Measurements from ENCODE around the gene DENND6B.

DENND6B gene

DNA sequence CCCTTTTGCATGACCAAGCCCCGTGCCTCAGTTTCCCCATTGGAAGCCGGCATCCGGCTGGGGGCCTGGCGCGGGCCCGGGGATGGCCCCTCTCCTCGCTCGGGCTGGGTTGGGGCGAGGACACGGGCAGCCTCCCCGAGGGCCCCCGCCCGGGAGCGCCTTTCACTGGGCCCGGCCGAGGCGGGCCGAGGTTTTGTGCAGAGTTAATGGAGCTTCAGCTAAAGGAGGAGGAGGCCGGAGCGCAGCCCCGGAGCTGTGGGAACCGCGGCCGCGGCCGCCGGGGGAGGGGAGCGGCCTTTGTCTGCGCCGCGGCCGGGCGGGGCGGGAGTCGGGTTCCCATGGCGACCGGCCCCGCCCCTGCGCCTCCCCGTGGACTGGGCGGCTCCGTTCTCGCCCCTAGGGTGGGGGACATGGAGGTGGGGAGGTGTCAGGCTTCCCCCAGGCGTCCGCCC lies 55.3 kb downstream of the DENND6B start:
- DNase-seq (ENCODE audit: low read depth), result peak; percentile 65

DNA sequence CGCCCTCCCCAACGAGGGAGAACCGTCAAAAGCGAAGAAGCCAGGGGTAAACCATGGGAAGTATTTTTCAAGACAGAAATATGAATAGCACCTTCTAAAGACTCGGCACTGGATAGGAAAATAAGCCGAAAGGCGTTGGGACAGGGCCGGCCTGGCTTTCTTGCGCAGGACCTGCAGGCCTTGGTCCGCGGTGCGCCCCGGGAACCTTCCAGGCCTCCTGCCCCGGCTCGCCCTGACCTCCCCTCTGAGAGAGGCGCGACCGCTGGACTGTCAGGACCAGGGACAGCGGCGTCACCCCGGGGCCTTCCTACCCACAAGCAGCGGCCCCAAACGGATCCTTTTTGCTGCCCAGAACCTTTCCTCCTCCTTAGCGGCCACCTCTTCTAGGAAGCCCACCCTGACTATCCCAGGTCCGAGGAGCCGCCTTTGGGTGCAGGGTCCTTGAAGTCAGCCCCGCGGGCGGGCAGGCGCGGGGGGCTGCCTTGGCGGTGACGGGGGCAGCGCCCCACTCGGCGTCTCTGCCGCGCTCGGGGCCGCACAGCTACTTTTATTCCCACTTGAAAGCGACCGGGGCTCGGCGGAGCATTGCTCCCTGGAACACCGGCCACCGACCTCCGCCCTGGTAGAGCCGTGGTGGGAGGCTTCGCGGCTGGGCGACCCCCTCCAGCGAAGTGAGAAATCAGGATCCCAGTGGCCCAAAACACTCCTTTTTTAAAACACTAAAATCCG lies 56.0 kb downstream of the DENND6B start:
- DNase-seq (ENCODE audit: low read depth), result peak; percentile 80

DNA sequence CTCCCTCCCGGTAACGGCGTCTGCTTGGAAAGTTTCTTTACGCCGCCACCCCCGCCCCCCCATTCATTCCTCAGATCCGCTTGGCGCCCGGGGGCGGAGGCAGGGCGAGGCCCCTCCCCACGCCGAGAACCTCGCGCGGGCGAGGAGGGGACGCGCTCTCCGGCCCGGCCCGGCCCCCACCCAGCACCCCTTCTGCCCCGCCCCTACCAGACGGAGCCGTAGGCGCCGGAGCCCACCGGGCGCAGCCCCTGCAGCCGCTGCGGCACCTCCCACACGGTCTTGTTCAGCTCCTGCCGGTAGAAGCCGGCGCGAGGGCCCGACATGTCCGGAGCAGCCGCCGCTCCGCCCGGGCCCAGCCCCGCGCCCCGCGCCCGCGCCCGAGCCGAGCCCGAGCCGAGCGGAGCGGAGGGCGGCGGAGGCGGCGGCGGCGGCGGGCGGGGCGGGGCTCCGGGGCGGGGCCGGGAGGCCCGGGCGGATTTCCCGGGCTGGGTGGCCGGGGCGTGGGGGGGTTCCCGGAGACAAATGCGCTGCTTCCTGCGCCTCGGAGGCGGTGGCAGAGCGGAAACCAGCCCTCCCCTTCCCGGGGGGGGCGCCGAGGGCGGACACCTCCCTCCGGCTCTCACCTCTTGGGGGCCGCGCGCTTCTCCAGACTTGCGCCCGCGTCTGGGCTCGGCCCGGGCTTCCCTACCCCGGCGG lies 56.7 kb downstream of the DENND6B start, which contains the start of gene MAPK11:
Gene MAPK11, minus strand, starts transcription at position 411 of the 696 bp plus-strand sequence. Its CDS starts 88 bp downstream, at position 323.
- DNase-seq (ENCODE audit: low read depth), result peak; percentile 57

DNA sequence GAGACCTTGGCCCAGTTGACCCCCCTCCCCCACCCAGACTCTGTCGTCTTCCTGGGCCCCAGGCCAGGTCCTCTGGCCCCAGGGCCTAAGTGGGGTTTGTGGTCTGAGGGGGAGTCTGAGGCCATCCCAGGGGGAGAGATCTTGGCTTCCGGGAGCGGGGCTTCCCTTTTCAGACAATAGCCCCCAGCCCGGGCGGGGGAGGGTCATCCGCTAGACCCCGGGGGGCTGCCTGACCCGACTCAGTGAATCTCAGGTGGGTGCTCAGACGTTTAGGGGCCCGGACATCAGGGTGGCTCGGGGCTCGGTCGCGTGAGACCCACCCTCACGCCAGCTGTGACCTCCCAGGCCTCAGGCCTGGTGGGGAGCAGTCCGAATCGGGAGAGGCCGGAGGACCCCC lies 57.2 kb downstream of the DENND6B start:
- no peak for DNase-seq (ENCODE audit: low read depth)

DNA sequence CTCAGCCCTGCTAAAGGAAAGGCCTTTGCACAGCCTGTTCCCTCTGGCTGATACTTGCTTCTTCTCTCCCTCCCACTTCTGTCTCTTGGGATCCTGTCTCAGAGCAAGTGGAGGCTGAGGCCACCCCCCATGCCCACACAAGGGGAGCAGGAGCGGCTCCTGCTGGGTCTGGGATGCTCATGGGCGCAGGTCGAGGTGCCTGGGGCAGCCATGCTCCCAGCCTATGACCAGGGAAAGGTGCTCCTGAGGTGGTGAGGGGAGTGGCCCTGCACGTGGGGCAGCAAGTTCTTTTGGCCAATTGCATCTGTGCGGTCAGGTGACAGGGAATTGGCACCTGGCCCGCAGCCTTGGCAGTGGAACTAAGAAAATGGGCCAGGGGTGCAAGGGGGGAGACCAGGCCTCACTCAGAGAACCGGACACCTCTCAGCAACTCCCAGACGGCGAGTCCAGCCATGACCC lies 58.1 kb downstream of the DENND6B start:
- DNase-seq (ENCODE audit: low read depth), result no peak

DNA sequence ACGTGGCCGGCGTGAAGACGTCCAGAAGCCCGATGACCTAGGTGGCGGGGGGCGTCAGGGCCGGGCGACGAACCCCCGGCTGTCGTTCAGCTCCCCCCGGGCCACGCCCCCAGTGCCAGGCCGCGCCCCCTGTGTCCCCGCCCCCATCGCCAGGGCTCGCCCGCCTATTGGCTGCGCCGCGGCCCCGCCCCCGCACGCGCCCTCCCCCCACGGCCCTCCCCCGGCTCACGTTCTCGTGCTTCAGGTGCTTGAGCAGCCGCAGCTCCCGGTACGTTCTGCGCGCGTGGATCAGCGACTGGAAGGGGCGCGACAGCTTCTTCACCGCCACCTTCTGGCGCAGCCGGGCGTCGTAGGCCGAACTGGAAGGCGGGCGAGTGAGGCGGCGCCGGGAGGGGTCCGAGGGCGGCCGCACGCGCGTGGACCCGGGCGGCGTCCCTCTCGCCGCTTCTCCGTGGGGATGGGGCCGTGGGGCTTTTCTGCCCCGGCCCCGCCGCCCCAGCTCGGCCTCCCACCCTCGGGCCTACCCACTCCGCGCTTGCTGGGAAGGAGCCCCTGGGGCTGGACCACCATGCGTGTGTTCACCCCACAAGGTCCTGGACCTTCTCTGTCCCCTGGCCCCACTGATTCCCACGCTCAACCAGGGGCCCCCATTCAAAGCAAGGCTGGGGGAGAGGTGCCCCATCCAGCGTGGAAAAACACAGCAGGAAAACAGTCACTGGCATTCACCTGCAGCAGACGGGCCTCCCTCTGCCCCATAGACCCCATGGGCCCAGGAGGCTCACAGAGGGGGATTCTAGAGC lies 59.0 kb downstream of the DENND6B start:
- DNase-seq (ENCODE audit: low read depth), result peak; percentile 47

DNA sequence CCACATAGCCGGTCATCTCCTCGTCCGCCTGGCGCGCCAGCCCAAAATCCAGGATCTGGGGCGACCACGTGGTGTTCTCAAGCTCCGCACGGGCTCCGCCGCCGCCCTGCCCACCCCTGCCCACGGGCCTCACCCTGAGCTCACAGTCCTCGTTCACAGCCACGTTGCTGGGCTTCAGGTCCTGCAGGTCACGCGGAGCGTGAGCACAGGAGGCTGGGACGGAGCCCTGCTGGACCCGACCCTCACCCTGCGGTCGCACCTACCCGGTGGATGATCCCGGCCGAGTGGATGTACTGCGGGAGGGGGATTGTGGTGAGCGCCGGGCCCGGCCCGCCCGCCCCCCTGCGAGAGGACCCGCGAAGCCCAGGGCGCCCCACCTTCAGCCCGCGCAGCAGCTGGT lies 59.8 kb downstream of the DENND6B start:
- DNase-seq (ENCODE audit: low read depth), result no peak

DNA sequence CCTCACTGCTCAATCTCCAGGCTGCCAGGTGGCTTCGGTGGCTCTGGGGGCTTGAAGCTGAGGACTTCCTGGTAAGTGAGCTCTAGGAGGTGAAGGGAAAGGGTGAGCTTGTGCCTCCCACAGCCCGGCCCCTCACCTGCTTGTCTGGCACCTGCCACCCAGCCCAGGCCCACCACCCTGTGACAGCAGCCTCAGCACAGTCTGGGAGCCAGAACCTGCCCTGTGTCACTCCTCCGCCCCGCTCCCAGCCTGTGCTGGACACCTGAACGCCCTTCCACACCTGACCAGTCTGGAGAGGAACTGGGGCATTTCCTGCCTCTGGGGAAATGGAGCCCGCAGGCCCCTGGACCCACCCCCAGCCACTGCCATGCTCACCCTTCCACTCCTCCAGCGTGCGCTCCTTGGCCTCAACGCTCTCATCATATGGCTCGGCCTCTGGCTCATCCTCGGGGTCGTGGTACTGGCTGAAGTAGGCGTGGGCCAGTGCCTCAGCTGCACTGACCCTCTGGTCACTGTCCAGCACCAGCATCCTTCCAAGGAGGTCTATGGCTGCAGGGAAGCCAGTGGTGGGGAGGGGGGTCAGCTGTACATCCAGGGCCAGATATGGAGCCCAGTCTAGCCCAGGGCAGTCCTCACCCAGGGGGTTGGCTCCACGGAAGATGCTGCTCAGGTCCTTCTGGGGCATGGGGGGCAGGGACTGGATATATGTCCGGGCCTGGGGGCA lies 61.7 kb downstream of the DENND6B start:
- DNase-seq (ENCODE audit: low read depth), result no peak

DNA sequence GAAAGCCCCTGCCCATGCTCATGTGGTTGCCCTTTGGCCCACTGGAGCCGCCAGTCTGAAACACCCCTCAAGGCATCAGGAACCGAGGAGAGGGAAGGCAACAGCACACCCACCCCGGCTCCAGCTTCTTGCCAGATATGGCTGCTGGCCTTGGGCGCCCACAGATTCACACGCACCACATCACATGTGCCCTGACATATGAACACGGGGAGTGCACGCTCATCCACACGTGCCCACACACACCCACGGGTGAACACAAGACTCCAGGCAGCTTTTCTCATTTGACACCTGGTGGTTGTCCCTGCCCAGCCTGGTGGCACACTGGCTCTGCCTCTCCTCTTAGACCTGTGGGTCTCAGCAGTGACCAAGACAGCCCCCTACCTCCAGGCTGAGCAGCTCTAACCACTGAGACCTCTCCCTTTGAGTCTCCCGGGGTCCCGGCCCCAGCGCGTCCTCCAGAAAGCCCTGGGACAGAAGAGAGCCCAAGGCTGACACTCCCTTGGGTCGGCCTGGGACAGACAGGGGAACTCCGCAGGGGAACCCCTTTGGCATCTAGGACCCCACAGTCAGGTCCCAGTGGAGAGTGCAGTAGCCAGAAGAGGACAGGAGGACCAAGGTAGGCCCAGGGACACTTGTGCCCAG lies 62.6 kb downstream of the DENND6B start:
- no peak for DNase-seq (ENCODE audit: low read depth)

DNA sequence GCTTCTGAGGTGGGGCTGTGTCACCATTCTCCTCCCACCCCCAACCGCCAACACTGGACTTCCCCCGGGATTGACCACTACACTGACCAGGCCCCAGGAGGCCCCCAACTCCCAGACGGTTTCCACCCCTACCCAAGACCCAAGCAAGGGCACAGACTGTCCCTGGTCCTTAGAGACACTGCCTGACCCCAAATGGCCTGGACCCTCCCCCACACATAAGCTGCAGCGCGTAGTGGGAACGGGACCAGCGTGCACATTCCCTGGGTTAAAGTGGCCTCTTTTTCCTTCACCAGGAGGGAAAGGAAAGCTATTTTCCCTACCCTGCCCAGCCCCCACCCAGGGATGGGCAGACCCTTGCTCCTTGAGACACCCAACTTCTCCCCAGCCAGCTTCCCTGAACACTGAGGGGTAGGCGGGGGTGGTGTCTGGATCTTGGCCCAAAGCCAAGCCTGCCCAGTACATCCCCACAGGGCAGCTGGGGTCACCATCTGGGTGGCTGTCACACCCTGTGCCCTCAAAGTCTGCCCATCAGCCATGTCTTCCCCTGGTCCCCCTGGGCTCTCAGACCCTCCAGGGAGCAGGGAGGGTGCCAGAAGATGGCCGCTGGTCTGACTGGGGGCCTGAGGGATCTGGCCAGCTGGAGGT lies 63.7 kb downstream of the DENND6B start:
- no peak for DNase-seq (ENCODE audit: low read depth)

DNA sequence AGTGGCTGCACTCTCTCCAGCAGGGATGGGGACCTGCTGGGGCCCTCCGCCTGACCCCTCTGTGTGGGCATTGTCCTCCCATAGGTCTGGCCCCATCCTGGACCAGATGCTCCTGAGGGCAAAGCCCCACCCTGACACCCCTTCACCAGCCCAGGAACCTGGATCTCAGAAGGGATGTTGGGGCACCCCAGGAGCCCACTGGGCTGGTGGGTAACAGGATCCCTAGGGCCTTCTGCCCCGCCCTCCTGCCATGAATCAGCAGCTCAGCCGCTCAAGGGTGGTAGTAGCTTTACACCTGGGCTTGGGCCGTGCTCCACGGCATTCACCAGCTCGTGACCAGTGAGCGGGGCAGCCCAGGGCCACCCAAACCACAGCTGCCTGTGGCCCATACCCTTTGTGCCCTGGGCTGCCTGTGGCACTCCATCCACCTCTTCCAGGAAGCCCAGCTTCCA lies 64.3 kb downstream of the DENND6B start:
- peak; percentile 53 for DNase-seq (ENCODE audit: low read depth)

DNA sequence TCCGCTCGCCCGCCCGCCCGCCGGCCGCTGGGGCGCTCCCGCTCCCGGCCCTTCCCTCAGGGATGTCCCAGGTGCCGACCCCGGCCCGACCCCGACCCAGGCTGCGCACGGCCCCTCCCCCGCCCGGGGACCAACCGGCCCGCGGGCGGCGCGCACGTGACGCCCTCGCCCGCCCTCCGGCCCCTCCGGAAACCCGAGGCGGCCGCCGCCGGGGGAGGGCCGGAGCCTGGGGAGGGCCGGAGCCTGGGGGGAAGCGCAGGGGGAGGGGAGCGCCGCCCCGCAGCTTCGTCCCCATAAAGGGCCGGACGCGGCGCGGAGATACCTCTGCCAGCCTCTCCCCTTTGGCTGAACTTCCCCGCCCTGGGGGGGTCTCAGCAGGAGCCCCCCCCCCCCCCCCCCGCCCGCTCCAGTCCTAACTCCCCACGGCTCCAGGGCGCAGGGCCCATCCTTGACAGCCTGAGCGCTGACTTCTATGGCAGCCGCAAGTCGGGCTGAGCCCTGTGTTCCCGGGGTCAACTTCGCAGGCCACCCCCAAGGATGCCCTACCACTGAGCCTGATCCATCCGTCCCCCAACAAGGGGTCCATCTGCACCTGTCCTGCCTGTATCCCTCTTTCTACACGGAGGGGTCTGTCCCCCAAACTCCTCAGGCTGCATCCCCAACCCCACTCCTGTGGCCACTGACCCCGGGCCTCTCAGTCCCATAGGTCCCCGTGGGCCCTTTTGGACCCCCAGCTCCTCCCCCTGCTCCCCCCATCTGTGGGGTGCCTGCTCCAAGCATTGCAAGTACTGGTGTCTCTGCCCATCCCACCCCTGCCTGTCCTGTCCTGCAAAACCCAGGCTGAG lies 65.0 kb downstream of the DENND6B start, which contains the start of gene MAPK12:
Gene MAPK12, minus strand, starts transcription at position 69 of the 845 bp plus-strand sequence. CDS start 174 bp downstream, outside the sequence.
- peak; percentile 61 for DNase-seq (ENCODE audit: low read depth)

DNA sequence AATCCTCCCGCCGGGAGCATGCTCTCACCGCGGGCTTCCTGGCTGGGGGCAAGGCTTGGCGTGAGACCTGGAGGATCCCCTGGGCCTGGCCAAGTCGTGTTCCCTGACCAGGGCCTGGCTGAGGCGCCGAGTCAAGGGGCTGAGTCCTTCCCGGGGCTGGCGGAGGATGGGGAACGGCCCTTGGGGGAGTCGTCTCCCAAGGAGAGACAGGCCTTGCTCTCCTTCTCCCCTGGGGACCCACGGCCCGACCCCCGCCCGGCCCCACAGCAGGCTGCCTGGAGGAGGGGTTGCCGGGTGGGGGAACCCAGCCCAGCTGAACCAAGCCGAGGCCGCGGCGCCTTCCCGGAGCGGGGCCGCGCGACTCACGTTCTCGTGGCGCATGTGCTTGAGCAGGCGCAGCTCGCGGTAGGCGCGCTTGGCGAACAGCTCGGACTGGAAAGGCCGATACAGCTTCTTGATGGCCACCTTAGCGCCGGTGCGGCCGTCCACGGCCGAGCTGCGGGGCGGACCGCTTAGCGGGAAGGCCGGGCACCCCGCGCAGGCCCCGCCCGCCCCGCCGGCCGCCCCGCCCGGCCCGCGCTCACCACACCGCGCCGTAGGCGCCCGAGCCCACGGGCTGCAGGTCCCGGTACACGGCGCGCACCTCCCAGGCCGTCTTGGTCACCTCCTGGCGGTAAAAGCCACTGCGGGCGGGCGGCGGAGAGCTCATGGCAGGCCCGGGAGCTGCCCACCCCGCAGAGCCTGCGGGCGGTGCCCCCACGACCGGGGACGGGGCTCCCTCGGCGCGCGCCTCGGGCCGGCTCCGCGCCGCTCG lies 65.8 kb downstream of the DENND6B start:
- DNase-seq (ENCODE audit: low read depth), result peak; percentile 76

DNA sequence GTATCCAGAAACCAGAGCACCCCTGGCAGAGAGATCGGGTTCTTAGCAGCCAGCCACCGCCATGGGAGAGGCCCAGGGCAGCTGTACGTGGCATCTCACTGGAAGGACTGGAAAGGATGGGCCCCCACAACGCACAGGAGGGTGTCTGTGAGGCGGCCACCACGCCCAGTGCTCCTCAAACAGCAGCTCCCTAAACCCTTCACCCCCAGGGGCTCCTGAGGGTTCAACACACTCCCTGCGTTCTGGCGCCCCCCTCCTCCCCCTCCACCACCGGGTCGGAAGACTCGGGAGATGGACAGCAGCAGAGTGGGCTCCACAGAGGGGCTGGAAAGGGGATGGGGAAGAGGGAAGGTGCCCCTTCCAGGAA lies 66.4 kb downstream of the DENND6B start:
- peak; percentile 48 for DNase-seq (ENCODE audit: low read depth)

DNA sequence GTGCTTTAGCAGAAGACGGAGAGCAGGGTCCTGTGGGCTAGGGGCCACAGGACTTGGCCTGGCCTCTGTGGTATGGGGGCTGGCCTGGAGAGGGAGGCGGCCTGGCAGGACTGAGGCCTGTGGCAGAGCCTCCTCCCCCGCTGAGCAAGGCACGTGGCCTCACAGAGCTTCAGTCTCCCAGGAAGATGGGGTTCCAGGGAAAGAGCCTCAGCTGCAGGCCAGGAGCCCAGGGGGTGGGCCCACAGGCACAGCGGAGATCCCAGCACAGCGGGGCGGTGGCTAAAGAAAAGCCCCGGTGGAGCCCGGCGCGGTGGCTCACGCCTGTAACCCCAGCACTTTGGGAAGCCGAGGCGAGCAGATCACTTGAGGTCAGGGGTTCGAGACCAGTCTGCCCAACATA lies 67.5 kb downstream of the DENND6B start:
- DNase-seq (ENCODE audit: low read depth), result no peak
